Heart right ventricle (tissue), 16 donors: Measurements from ENCODE around the gene PHF10. TPM values are rescaled to one million over a fixed set of nuclear protein-coding genes. Genes with fewer than 3 reads are reported as not detected.
A peak's percentile ranks its signal among the peaks of the same experiment; 100 is the strongest.

Experiments used
- ATAC-seq, 8 donors: fragments of 200-7000 bp; cut with Tn5 transposase; one replicate each; pipeline ENCODE4 v1.9.1; 2020; ENCODE audit warnings: mild to moderate bottlenecking in 8 of 8, moderate library complexity in 8 of 8, moderate number of reproducible peaks in 1 of 8
- DNase-seq, 2 donors: peaks; one replicate each; pipeline ENCODE4 v3.0.0-alpha.2; 2020
- H3K27ac ChIP-seq, 10 donors: fragments of 200-600 bp; sonication (generic) in 2 of 10; one replicate each; pipeline versions ENCODE4 v1.5.0 to v1.8.0; 2020 to 2022; ENCODE audit warnings: mild to moderate bottlenecking in 3 of 10
- H3K27me3 ChIP-seq, 7 donors: fragments of 200-600 bp; one replicate each; pipeline ENCODE4 v1.8.0; 2021 to 2022; ENCODE audit warnings: mild to moderate bottlenecking in 2 of 7
- H3K36me3 ChIP-seq, 9 donors: fragments of 200-600 bp; sonication (generic) in 1 of 9; one replicate each; pipeline versions ENCODE4 v1.5.0 to v1.8.0; 2020 to 2022; ENCODE audit warnings: mild to moderate bottlenecking in 2 of 9
- H3K4me1 ChIP-seq, 9 donors: fragments of 200-600 bp; sonication (generic) in 1 of 9; one replicate each; pipeline versions ENCODE4 v1.5.0 to v1.8.0; 2020 to 2022; ENCODE audit warnings: mild to moderate bottlenecking in 4 of 9
- H3K4me3 ChIP-seq, 10 donors: fragments of 200-600 bp; sonication (generic) in 2 of 10; one replicate each; pipeline versions ENCODE4 v1.5.0 to v1.8.0; 2020 to 2022; ENCODE audit warnings: mild to moderate bottlenecking in 7 of 10, moderate library complexity in 2 of 10
- H3K9me3 ChIP-seq, 11 donors: fragments of 200-600 bp in 10 of 11; sonication (generic) in 2 of 11; one replicate each; pipeline versions ENCODE4 v1.5.0 to v1.8.0; 2013 to 2022; ENCODE audit warnings: mild to moderate bottlenecking in 2 of 11, control low read depth in 1 of 11, moderate library complexity in 1 of 11
- CTCF ChIP-seq, 9 donors: fragments of 200-600 bp; sonication (generic) in 2 of 9; IDR thresholded peaks; one replicate each; pipeline versions ENCODE4 v1.5.0 to v1.8.0; 2021 to 2022; ENCODE audit warnings: antibody characterized with exemption in 9 of 9, mild to moderate bottlenecking in 5 of 9, moderate library complexity in 1 of 9
- WGBS, 2 donors: extraction: QIAGEN DNeasy Blood & Tissue Kit; methylation state at CpG; one replicate each; pipeline ENCODE4 v1.1.7; 2013; ENCODE audit warnings: inconsistent platforms in 1 of 2; 5-methylcytosine and 5-hydroxymethylcytosine counted together
- intact Hi-C, 10 donors: fragments of 100-400 bp; cut with DNase I; formaldehyde crosslinking; loops; one replicate each; pipeline versions ENCODE4 v1.11.1 to v1.14.2; 2022
- polyA plus RNA-seq, 2 donors: library from polyadenylated mRNA; stranded (reverse); fragments of 200-250 nt; gene quantifications; one replicate each; pipeline ENCODE4 v1.2.3, GENCODE V29; 2013
- total RNA-seq, 10 donors: library from RNA; stranded (reverse); fragmentation: NEBNext Ultra II Directional in 3 of 10; extraction: Animal tissue kit (Norgen Biotek cat#: 25700) in 3 of 10; gene quantifications; one replicate each; pipeline versions ENCODE4 v1.2.1 to v1.2.4, GENCODE V29; 2021 to 2023
- donor health status: Arrhythmogenic right ventricular cardiomyopathy.
- donor health status: ischemic (EF 13 %, LVEDD 7.1; RV severe dilation, severe dysfunction).
- donor health status: healthy with polysubstance abuse.
- donor health status: DM: no; HTN: yes; CAD: no.
- donor health status: DM: no; HTN: no; CAD: no.
- donor health status: ischemic (EF 25% LVEDD 6.9; RV normal size, moderate dysfunction).
- donor health status: ischemic (EF 25% LVEDD 5.7; RV mildly dilated, moderate dysfunction).
- donor health status: healthy.
- donor health status: DM: yes; HTN: yes; CAD: no.
- donor health status: Ischemic cardiomyopathy.
- donor health status: ischemic (EF 35%, LVEDD 5.7; RV mildly dilated, moderate dysfunction).
- donor health status: nonischemic (EF 11% LVEDD 7.7; RV severe dilation, severe dysfunction).
- donor health status: DM: yes; HTN: yes; CAD: no.
- donor health status: PGD.
- donor health status: ischemic (EF 29% LVEDD 5.4; RV normal size, mild dysfunction).
- donor health status: nonischemic (EF 23%, LVEDD 6.1; RV moderate dilation, normal function).

Gene PHF10
- total and polyA plus RNA-seq, 12 donors: 29.9 to 63.5 (median 53.1) TPM

GRCh38 chr6:169656546-169657283 lies 67.6 kb downstream of the PHF10 start:
- Histone ChIP-seq H3K27ac (no peak overlapping the region), H3K4me3 (no peak overlapping the region), H3K4me1 (peaks cover 0 to 7% (median 0%) of the 10 kb centered on the region in 9 donors), H3K27me3 (no peaks in the 10 kb centered on the region), H3K9me3 (no peaks in the 10 kb centered on the region), H3K36me3 (peaks cover 0 to 55% (median 0%) of the 10 kb centered on the region in 9 donors)
- 96 to 97% methylated on average over 23 of the region's 23 CpGs for WGBS, 2 donors
- TF ChIP-seq CTCF (IDR thresholded peaks at IDR 0.05): no peak
- no peak for DNase-seq
- intact Hi-C loops: loop anchor here in 1 of 10 donors (10.0 kb wide), 1 partner anchor 702 kb away; no protein-coding TSS in a partner anchor
- ATAC-seq: no peak

GRCh38 chr6:169654598-169655391 lies 69.5 kb downstream of the PHF10 start:
- peak overlapping the region in 7 of 10 donors; percentile 16 to 73 (median 65) for H3K27ac ChIP-seq
- ATAC-seq (peak; percentile 73 to 98 (median 98)), DNase-seq (peak in 1 of 2 donors; percentile 69)
- H3K36me3 ChIP-seq: peaks cover 0 to 42% (median 0%) of the 10 kb centered on the region in 9 donors
- peak in 4 of 9 donors; percentile 14 to 31 (median 24) for TF ChIP-seq CTCF (IDR thresholded peaks at IDR 0.05)
- no peaks in the 10 kb centered on the region for H3K27me3 ChIP-seq
- intact Hi-C loops: loop anchor here in 1 of 10 donors (10.0 kb wide), 1 partner anchor 700 kb away; no protein-coding TSS in a partner anchor
- H3K4me3 ChIP-seq: peak overlapping the region in 9 of 10 donors; percentile 8 to 62 (median 47)
- H3K9me3 ChIP-seq: no peaks in the 10 kb centered on the region
- peaks cover 0 to 7% (median 0%) of the 10 kb centered on the region in 9 donors for H3K4me1 ChIP-seq
- WGBS, 2 donors: 46 to 53% methylated on average over 46 of the region's 46 CpGs

Other genes with a start within 250 kb of the PHF10 start
- gene WDR27, start 22.5 kb downstream of the PHF10 start, total RNA-seq: 10 to 100 TPM in 1 of 10 donors, 1 to 10 TPM in 9; 5.1 to 11.0 (median 6.6) TPM
- gene WDR27, start 22.5 kb downstream of the PHF10 start, polyA plus RNA-seq: 10 to 100 TPM in 1 of 2 donors, 1 to 10 TPM in 1; 3.2 to 12.0 TPM
- gene C6orf120, start 22.4 kb downstream of the PHF10 start, total RNA-seq: 10 to 100 TPM; 12.4 to 18.9 (median 14.1) TPM
- 10 to 100 TPM in 1 of 2 donors, 1 to 10 TPM in 1; 2.4 to 10.9 TPM for gene C6orf120, start 22.4 kb downstream of the PHF10 start, polyA plus RNA-seq
- gene DYNLT2, start 27.1 kb upstream of the PHF10 start, total RNA-seq: 1 to 10 TPM in 1 of 10 donors, under 1 TPM in 9; 0.19 to 1.1 (median 0.61) TPM
- gene DYNLT2, start 27.1 kb upstream of the PHF10 start, polyA plus RNA-seq: 1 to 10 TPM in 1 of 2 donors, under 1 TPM in 1; 0.74 to 3.4 TPM
- 10 to 100 TPM in 4 of 10 donors, 1 to 10 TPM in 6; 7.5 to 14.9 (median 9.6) TPM for gene ERMARD, start 27.1 kb upstream of the PHF10 start, total RNA-seq
- gene ERMARD, start 27.1 kb upstream of the PHF10 start, polyA plus RNA-seq: 10 to 100 TPM; 12.6 to 38.5 TPM